Stomach smooth muscle (tissue), 2 donors: ENCODE data around the gene TTBK1.

Source experiments
- H3K27ac ChIP-seq: one replicate; pipeline ENCODE4 v1.7.0; 2013; ENCODE audit warnings: mild to moderate bottlenecking, low read length, inconsistent platforms
- H3K27me3 ChIP-seq, 2 donors: one replicate each; pipeline ENCODE4 v1.7.0; 2013; ENCODE audit warnings: low read length in 2 of 2; ENCODE audit not compliant: insufficient read depth in 2 of 2, control insufficient read depth in 1 of 2
- H3K36me3 ChIP-seq, 2 donors: one replicate each; pipeline ENCODE4 v1.7.0; 2013; ENCODE audit warnings: low read length in 2 of 2; ENCODE audit not compliant: control insufficient read depth in 2 of 2, insufficient read depth in 2 of 2
- H3K4me1 ChIP-seq: one replicate; pipeline ENCODE4 v1.7.0; 2013; ENCODE audit warnings: low read length; ENCODE audit not compliant: control insufficient read depth, insufficient read depth
- H3K4me3 ChIP-seq, 2 donors: one replicate each; pipeline ENCODE4 v1.7.0; 2013; ENCODE audit warnings: low read length in 2 of 2
- H3K9ac ChIP-seq, 2 donors: one replicate each; pipeline ENCODE4 v1.7.0; 2013; ENCODE audit warnings: low read length in 2 of 2, mild to moderate bottlenecking in 1 of 2
- H3K9me3 ChIP-seq, 2 donors: one replicate each; pipeline ENCODE4 v1.7.0; 2013; ENCODE audit warnings: low read length in 2 of 2; ENCODE audit not compliant: control insufficient read depth in 2 of 2
- donor health status: healthy.
- donor health status: Pancreatic carcinoma.

TTBK1 gene

GRCh38 chr6:43207286-43207685 lies 36.0 kb upstream of the TTBK1 start:
- Histone ChIP-seq H3K27me3 (no peaks in the 10 kb centered on the region), H3K4me1 (no peaks in the 10 kb centered on the region), H3K27ac (no peak overlapping the region), H3K9ac (no peak overlapping the region), H3K4me3 (no peak overlapping the region), H3K9me3 (no peaks in the 10 kb centered on the region), H3K36me3 (peaks cover 16 to 17% of the 10 kb centered on the region in 2 donors)

- no peak overlapping the region for H3K9ac ChIP-seq
Observed at GRCh38 chr6:43211955-43212354, 31.3 kb upstream of the TTBK1 start.

GRCh38 chr6:43213431-43213830 lies 29.9 kb upstream of the TTBK1 start:
- H3K36me3 ChIP-seq, result peaks cover 24 to 25% of the 10 kb centered on the region in 2 donors
- no peak overlapping the region for H3K9ac ChIP-seq
- no peaks in the 10 kb centered on the region for H3K9me3 ChIP-seq
- H3K4me1 ChIP-seq, result no peaks in the 10 kb centered on the region
- H3K27me3 ChIP-seq, result no peaks in the 10 kb centered on the region
- no peak overlapping the region for H3K27ac ChIP-seq
- H3K4me3 ChIP-seq, result no peak overlapping the region

More at GRCh38 chr6:43211955-43212354, 31.3 kb upstream of the TTBK1 start:
- no peaks in the 10 kb centered on the region for H3K27me3 ChIP-seq
- peaks cover 20 to 23% of the 10 kb centered on the region in 2 donors for H3K36me3 ChIP-seq
- H3K4me1 ChIP-seq, result no peaks in the 10 kb centered on the region
- H3K4me3 ChIP-seq, result no peak overlapping the region
- no peaks in the 10 kb centered on the region for H3K9me3 ChIP-seq
- H3K27ac ChIP-seq, result no peak overlapping the region

- Histone ChIP-seq H3K27ac (no peak overlapping the region), H3K4me3 (no peak overlapping the region), H3K36me3 (peaks cover 25 to 26% of the 10 kb centered on the region in 2 donors), H3K9me3 (no peaks in the 10 kb centered on the region), H3K4me1 (no peaks in the 10 kb centered on the region), H3K27me3 (no peaks in the 10 kb centered on the region), H3K9ac (no peak overlapping the region)
Observed at GRCh38 chr6:43215066-43215465, 28.2 kb upstream of the TTBK1 start.

- peaks cover 25 to 31% of the 10 kb centered on the region in 2 donors for H3K36me3 ChIP-seq
- no peak overlapping the region for H3K4me3 ChIP-seq
- no peaks in the 10 kb centered on the region for H3K9me3 ChIP-seq
- no peak overlapping the region for H3K9ac ChIP-seq
- H3K4me1 ChIP-seq, result no peaks in the 10 kb centered on the region
- H3K27me3 ChIP-seq, result no peaks in the 10 kb centered on the region
- no peak overlapping the region for H3K27ac ChIP-seq
Observed at GRCh38 chr6:43216200-43216599, 27.1 kb upstream of the TTBK1 start.

GRCh38 chr6:43217351-43217750 lies 25.9 kb upstream of the TTBK1 start:
- Histone ChIP-seq H3K27me3 (no peaks in the 10 kb centered on the region), H3K9me3 (no peaks in the 10 kb centered on the region), H3K27ac (no peak overlapping the region), H3K36me3 (peaks cover 26 to 34% of the 10 kb centered on the region in 2 donors), H3K9ac (no peak overlapping the region), H3K4me3 (no peak overlapping the region), H3K4me1 (no peaks in the 10 kb centered on the region)

- H3K9me3 ChIP-seq, result no peaks in the 10 kb centered on the region
- no peaks in the 10 kb centered on the region for H3K4me1 ChIP-seq
- no peak overlapping the region for H3K27ac ChIP-seq
- peaks cover 21 to 33% of the 10 kb centered on the region in 2 donors for H3K36me3 ChIP-seq
- no peak overlapping the region for H3K4me3 ChIP-seq
- H3K27me3 ChIP-seq, result no peaks in the 10 kb centered on the region
- no peak overlapping the region for H3K9ac ChIP-seq
Observed at GRCh38 chr6:43219119-43219518, 24.2 kb upstream of the TTBK1 start.

- Histone ChIP-seq H3K27ac (no peak overlapping the region), H3K9ac (no peak overlapping the region), H3K9me3 (no peaks in the 10 kb centered on the region), H3K36me3 (peaks cover 21 to 37% of the 10 kb centered on the region in 2 donors), H3K4me1 (no peaks in the 10 kb centered on the region), H3K27me3 (no peaks in the 10 kb centered on the region), H3K4me3 (no peak overlapping the region)
Observed at GRCh38 chr6:43219814-43220213, 23.5 kb upstream of the TTBK1 start.

- H3K27me3 ChIP-seq, result no peaks in the 10 kb centered on the region
Observed at GRCh38 chr6:43220439-43220951, 22.8 kb upstream of the TTBK1 start.

GRCh38 chr6:43221046-43221972 lies 22.0 kb upstream of the TTBK1 start:
- H3K27ac ChIP-seq, result no peak overlapping the region
- H3K4me3 ChIP-seq, result no peak overlapping the region
- H3K27me3 ChIP-seq, result no peaks in the 10 kb centered on the region
- H3K4me1 ChIP-seq, result no peaks in the 10 kb centered on the region
- no peak overlapping the region for H3K9ac ChIP-seq
- peaks cover 13 to 28% of the 10 kb centered on the region in 2 donors for H3K36me3 ChIP-seq
- no peaks in the 10 kb centered on the region for H3K9me3 ChIP-seq

More at GRCh38 chr6:43220439-43220951, 22.8 kb upstream of the TTBK1 start:
- no peak overlapping the region for H3K4me3 ChIP-seq
- H3K9ac ChIP-seq, result no peak overlapping the region
- H3K9me3 ChIP-seq, result no peaks in the 10 kb centered on the region
- H3K36me3 ChIP-seq, result peaks cover 21 to 32% of the 10 kb centered on the region in 2 donors
- no peak overlapping the region for H3K27ac ChIP-seq
- no peaks in the 10 kb centered on the region for H3K4me1 ChIP-seq
